ENCODE results near the gene MORC3.

DNA sequence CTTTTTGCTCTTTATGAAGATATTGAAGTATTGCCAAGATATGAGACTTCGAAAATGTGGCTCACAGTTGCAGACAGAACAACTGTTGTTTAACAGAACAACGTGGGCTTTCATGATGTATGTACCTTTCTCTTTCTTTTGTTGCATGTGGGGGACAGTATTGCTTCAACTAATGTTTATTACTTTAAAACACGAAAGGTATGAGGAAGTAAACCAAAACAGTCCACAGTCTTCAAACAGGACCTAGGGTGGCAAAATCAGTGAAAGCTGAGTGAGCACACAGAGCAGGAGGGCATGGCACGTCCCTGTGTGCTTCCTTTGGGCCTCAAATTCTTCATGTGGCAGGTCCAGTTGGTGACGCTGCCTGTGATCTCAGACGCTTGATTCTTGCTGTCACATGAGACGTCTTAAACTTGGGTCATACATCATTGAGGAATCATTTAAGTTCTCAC lies 57.4 kb downstream of the MORC3 start:
- TF ChIP-seq CTCF (IDR thresholded peaks at IDR 0.05; ENCODE audit: insufficient read depth, low read length, poor library complexity, severe bottlenecking) (no peak), EZH2phosphoT487 (conservative IDR thresholded peaks at IDR 0.05; ENCODE audit: low read length) (no peak)
